ENCODE data around the gene NRG4.

DNA sequence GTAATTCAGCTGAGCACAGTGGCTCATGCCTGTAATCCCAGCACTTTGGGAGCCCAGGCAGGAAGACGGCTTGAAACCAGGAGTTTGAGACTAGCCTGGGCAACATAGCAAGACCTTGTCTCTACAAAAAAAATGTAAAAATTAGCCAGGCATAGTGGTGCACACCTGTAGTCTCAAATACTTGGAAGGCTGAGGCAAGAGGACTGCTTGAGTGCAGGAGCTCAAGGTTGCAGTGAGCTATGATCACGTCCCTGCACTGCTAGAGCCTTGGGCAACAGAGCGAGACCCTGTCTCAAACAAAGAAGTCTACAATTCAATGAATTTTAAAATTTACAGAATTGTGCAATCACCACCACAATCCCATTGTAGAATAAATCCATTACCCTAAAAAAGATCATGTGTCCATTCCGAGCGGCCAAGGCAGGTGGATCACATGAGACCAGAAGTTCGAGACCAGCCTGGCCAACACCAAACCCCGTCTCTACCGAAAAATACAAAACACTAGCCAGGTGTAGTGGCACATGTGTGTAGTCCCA lies 63.4 kb downstream of the NRG4 start:
- TF ChIP-seq HDAC8 (tag; IDR thresholded peaks at IDR 0.05) (no peak), SRSF3 (IDR thresholded peaks at IDR 0.05; ENCODE audit: insufficient read depth, low read length) (no peak), TEAD4 (IDR thresholded peaks at IDR 0.05; ENCODE audit: low read length) (no peak), TEAD4 (CRISPR knock-in tag; IDR thresholded peaks at IDR 0.05; ENCODE audit: borderline replicate concordance) (no peak), POLR3A (IDR thresholded peaks at IDR 0.05; ENCODE audit: borderline replicate concordance, extremely low read depth, insufficient read depth, insufficient read length) (no peak)
